PC-3 (cell line): ENCODE data around the gene SCN8A.
A peak's percentile ranks its signal among the peaks of the same experiment; 100 is the strongest.

Experiments used
- EZH2 ChIP-seq: fragments of 300-600 bp; sonication (generic); IDR thresholded peaks from one replicate; pipeline ENCODE4 v1.6.1; 2017; ENCODE audit warnings: antibody characterized with exemption, mild to moderate bottlenecking, low read length; ENCODE audit not compliant: unreplicated experiment
- EZH2phosphoT487 ChIP-seq: fragments of 300-600 bp; sonication (generic); IDR thresholded peaks from 2 replicates; pipeline ENCODE4 v1.6.1; 2018; ENCODE audit warnings: mild to moderate bottlenecking, antibody characterized with exemption, low read length, borderline replicate concordance
- TF ChIP-seq, protein P1 (sequence below): fragments of 300-600 bp; sonication (generic); conservative IDR thresholded peaks from 2 replicates; pipeline ENCODE4 v1.5.1; 2017; ENCODE audit warnings: antibody characterized with exemption, low read depth, mild to moderate bottlenecking, low read length

- TF ChIP-seq, protein P1, sequence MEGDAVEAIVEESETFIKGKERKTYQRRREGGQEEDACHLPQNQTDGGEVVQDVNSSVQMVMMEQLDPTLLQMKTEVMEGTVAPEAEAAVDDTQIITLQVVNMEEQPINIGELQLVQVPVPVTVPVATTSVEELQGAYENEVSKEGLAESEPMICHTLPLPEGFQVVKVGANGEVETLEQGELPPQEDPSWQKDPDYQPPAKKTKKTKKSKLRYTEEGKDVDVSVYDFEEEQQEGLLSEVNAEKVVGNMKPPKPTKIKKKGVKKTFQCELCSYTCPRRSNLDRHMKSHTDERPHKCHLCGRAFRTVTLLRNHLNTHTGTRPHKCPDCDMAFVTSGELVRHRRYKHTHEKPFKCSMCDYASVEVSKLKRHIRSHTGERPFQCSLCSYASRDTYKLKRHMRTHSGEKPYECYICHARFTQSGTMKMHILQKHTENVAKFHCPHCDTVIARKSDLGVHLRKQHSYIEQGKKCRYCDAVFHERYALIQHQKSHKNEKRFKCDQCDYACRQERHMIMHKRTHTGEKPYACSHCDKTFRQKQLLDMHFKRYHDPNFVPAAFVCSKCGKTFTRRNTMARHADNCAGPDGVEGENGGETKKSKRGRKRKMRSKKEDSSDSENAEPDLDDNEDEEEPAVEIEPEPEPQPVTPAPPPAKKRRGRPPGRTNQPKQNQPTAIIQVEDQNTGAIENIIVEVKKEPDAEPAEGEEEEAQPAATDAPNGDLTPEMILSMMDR, result peak; percentile 43
- TF ChIP-seq EZH2, result no peak
- no peak for TF ChIP-seq EZH2phosphoT487
Measured at GRCh38 chr12:51814311-51815088, 223.5 kb downstream of the SCN8A start.
